ENCODE results near the gene PLEK2.

The PLEK2 gene

DNA sequence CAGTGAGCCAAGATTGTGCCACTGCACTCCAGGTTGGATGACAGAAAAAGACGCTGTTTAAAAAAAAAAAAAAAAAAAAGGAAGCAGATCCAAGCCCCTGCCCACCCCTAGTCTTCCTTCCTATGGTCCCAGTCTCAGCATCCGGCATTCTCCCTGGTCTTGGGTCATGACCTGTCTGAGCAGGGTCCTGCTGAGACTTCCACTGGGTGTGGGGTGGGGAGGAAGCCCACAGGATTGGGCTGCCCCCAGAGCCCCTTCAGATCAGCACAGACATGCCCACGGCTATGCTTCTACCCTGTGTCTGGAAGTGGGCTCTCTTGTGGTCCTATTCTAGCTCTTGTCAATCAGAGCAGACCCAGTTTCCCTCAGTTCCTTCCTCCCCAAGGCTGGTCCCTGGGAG is 12.6 kb upstream of the PLEK2 start:
- TF ChIP-seq BACH2 (CRISPR knock-in tag; IDR thresholded peaks at IDR 0.05; ENCODE audit: borderline replicate concordance), result no peak
- no peak for TF ChIP-seq SNAI2 (CRISPR knock-in tag; IDR thresholded peaks at IDR 0.05)
- TF ChIP-seq ESRRG (CRISPR knock-in tag; IDR thresholded peaks at IDR 0.05), result no peak
- TF ChIP-seq ZNF70 (CRISPR knock-in tag; IDR thresholded peaks at IDR 0.05), result no peak
- no peak for TF ChIP-seq ZFP3 (CRISPR knock-in tag; IDR thresholded peaks at IDR 0.05)
- TF ChIP-seq, protein P1, sequence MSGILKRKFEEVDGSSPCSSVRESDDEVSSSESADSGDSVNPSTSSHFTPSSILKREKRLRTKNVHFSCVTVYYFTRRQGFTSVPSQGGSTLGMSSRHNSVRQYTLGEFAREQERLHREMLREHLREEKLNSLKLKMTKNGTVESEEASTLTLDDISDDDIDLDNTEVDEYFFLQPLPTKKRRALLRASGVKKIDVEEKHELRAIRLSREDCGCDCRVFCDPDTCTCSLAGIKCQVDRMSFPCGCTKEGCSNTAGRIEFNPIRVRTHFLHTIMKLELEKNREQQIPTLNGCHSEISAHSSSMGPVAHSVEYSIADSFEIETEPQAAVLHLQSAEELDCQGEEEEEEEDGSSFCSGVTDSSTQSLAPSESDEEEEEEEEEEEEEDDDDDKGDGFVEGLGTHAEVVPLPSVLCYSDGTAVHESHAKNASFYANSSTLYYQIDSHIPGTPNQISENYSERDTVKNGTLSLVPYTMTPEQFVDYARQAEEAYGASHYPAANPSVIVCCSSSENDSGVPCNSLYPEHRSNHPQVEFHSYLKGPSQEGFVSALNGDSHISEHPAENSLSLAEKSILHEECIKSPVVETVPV (CRISPR knock-in tag; IDR thresholded peaks at IDR 0.05), result no peak
- TF ChIP-seq OSR1 (CRISPR knock-in tag; IDR thresholded peaks at IDR 0.05), result no peak
- TF ChIP-seq ZNF565 (CRISPR knock-in tag; conservative IDR thresholded peaks at IDR 0.05; ENCODE audit: low read depth), result no peak
- no peak for TF ChIP-seq ISL1 (CRISPR knock-in tag; IDR thresholded peaks at IDR 0.05)
- no peak for TF ChIP-seq TCF4 (CRISPR knock-in tag; IDR thresholded peaks at IDR 0.05; ENCODE audit: borderline replicate concordance)
- TF ChIP-seq, protein P2, sequence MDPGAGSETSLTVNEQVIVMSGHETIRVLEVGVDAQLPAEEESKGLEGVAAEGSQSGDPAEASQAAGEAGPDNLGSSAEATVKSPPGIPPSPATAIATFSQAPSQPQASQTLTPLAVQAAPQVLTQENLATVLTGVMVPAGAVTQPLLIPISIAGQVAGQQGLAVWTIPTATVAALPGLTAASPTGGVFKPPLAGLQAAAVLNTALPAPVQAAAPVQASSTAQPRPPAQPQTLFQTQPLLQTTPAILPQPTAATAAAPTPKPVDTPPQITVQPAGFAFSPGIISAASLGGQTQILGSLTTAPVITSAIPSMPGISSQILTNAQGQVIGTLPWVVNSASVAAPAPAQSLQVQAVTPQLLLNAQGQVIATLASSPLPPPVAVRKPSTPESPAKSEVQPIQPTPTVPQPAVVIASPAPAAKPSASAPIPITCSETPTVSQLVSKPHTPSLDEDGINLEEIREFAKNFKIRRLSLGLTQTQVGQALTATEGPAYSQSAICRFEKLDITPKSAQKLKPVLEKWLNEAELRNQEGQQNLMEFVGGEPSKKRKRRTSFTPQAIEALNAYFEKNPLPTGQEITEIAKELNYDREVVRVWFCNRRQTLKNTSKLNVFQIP (CRISPR knock-in tag; IDR thresholded peaks at IDR 0.05; ENCODE audit: borderline replicate concordance, low read depth), result no peak
- TF ChIP-seq, protein P3, sequence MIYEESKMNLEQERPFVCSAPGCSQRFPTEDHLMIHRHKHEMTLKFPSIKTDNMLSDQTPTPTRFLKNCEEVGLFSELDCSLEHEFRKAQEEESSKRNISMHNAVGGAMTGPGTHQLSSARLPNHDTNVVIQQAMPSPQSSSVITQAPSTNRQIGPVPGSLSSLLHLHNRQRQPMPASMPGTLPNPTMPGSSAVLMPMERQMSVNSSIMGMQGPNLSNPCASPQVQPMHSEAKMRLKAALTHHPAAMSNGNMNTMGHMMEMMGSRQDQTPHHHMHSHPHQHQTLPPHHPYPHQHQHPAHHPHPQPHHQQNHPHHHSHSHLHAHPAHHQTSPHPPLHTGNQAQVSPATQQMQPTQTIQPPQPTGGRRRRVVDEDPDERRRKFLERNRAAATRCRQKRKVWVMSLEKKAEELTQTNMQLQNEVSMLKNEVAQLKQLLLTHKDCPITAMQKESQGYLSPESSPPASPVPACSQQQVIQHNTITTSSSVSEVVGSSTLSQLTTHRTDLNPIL (CRISPR knock-in tag; IDR thresholded peaks at IDR 0.05; ENCODE audit: low read depth), result no peak
- TF ChIP-seq GLIS3 (CRISPR knock-in tag; IDR thresholded peaks at IDR 0.05), result no peak
- no peak for TF ChIP-seq PPARA (CRISPR knock-in tag; IDR thresholded peaks at IDR 0.05; ENCODE audit: borderline replicate concordance)
- TF ChIP-seq CSDC2 (CRISPR knock-in tag; IDR thresholded peaks at IDR 0.05), result no peak
- TF ChIP-seq, protein P4, sequence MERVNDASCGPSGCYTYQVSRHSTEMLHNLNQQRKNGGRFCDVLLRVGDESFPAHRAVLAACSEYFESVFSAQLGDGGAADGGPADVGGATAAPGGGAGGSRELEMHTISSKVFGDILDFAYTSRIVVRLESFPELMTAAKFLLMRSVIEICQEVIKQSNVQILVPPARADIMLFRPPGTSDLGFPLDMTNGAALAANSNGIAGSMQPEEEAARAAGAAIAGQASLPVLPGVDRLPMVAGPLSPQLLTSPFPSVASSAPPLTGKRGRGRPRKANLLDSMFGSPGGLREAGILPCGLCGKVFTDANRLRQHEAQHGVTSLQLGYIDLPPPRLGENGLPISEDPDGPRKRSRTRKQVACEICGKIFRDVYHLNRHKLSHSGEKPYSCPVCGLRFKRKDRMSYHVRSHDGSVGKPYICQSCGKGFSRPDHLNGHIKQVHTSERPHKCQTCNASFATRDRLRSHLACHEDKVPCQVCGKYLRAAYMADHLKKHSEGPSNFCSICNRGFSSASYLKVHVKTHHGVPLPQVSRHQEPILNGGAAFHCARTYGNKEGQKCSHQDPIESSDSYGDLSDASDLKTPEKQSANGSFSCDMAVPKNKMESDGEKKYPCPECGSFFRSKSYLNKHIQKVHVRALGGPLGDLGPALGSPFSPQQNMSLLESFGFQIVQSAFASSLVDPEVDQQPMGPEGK (CRISPR knock-in tag; IDR thresholded peaks at IDR 0.05; ENCODE audit: borderline replicate concordance), result no peak
- no peak for ATAC-seq

DNA sequence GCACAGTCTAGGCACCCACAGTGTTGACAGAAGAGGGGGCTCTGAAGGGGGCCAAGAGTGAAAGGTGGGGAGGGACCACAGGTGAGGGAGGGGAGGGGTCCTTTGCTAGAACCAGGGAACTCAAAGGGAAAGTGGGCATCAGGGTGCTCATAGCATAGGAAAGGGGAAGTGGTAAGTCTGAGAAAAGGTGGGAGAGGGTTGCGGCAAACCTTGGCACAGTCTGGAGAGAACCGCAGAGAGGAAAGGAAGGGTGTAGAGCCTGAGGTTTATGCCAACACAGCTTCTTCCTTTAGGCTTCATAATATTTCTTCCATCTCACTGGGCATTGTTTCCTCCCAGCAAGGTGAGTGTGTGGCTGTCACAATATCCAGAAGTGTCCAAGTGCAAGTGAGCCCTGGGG is 11.5 kb upstream of the PLEK2 start:
- ATAC-seq, result no peak
- no peak for TF ChIP-seq RARB (CRISPR knock-in tag; IDR thresholded peaks at IDR 0.05)
- no peak for TF ChIP-seq ISL1 (CRISPR knock-in tag; IDR thresholded peaks at IDR 0.05)
- no peak for TF ChIP-seq SNAI2 (CRISPR knock-in tag; IDR thresholded peaks at IDR 0.05)
- TF ChIP-seq TCF4 (CRISPR knock-in tag; IDR thresholded peaks at IDR 0.05; ENCODE audit: borderline replicate concordance), result no peak
- no peak for TF ChIP-seq ZNF8 (CRISPR knock-in tag; IDR thresholded peaks at IDR 0.05)
- TF ChIP-seq PPARA (CRISPR knock-in tag; IDR thresholded peaks at IDR 0.05; ENCODE audit: borderline replicate concordance), result no peak
- TF ChIP-seq, protein P4 (CRISPR knock-in tag; IDR thresholded peaks at IDR 0.05; ENCODE audit: borderline replicate concordance), result no peak
- TF ChIP-seq GLIS3 (CRISPR knock-in tag; IDR thresholded peaks at IDR 0.05), result no peak
- TF ChIP-seq ZNF70 (CRISPR knock-in tag; IDR thresholded peaks at IDR 0.05), result no peak
- TF ChIP-seq, protein P2 (CRISPR knock-in tag; IDR thresholded peaks at IDR 0.05; ENCODE audit: borderline replicate concordance, low read depth), result no peak
- TF ChIP-seq, protein P3 (CRISPR knock-in tag; IDR thresholded peaks at IDR 0.05; ENCODE audit: low read depth), result no peak
- no peak for TF ChIP-seq ZNF565 (CRISPR knock-in tag; conservative IDR thresholded peaks at IDR 0.05; ENCODE audit: low read depth)
- TF ChIP-seq TOX (CRISPR knock-in tag; IDR thresholded peaks at IDR 0.05; ENCODE audit: borderline replicate concordance), result no peak
- TF ChIP-seq, protein P5, sequence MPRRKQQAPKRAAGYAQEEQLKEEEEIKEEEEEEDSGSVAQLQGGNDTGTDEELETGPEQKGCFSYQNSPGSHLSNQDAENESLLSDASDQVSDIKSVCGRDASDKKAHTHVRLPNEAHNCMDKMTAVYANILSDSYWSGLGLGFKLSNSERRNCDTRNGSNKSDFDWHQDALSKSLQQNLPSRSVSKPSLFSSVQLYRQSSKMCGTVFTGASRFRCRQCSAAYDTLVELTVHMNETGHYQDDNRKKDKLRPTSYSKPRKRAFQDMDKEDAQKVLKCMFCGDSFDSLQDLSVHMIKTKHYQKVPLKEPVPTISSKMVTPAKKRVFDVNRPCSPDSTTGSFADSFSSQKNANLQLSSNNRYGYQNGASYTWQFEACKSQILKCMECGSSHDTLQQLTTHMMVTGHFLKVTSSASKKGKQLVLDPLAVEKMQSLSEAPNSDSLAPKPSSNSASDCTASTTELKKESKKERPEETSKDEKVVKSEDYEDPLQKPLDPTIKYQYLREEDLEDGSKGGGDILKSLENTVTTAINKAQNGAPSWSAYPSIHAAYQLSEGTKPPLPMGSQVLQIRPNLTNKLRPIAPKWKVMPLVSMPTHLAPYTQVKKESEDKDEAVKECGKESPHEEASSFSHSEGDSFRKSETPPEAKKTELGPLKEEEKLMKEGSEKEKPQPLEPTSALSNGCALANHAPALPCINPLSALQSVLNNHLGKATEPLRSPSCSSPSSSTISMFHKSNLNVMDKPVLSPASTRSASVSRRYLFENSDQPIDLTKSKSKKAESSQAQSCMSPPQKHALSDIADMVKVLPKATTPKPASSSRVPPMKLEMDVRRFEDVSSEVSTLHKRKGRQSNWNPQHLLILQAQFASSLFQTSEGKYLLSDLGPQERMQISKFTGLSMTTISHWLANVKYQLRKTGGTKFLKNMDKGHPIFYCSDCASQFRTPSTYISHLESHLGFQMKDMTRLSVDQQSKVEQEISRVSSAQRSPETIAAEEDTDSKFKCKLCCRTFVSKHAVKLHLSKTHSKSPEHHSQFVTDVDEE (CRISPR knock-in tag; IDR thresholded peaks at IDR 0.05), result no peak
